WTC11 (cell line): ENCODE results near the gene PIKFYVE. TPM values are rescaled to one million over a fixed set of nuclear protein-coding genes. Genes with fewer than 3 reads are reported as not detected.

ENCODE experiments used
- CREB1 ChIP-seq: sonication (generic); formaldehyde crosslinking; IDR thresholded peaks from 2 replicates; pipeline ENCODE4 v1.8.0; 2023; ENCODE audit warnings: mild to moderate bottlenecking, missing genetic modification reagents
- CREM ChIP-seq: sonication (generic); formaldehyde crosslinking; IDR thresholded peaks from 2 replicates; pipeline ENCODE4 v1.8.1; 2022; ENCODE audit warnings: mild to moderate bottlenecking, missing genetic modification reagents, moderate library complexity
- E2F1 ChIP-seq: sonication (generic); formaldehyde crosslinking; IDR thresholded peaks from 2 replicates; pipeline ENCODE4 v1.8.0; 2022; ENCODE audit warnings: mild to moderate bottlenecking, missing genetic modification reagents
- FOXK1 ChIP-seq: sonication (generic); formaldehyde crosslinking; IDR thresholded peaks from 2 replicates; pipeline ENCODE4 v1.8.0; 2022; ENCODE audit warnings: mild to moderate bottlenecking, moderate library complexity, missing genetic modification reagents
- GABPB1 ChIP-seq: sonication (generic); formaldehyde crosslinking; IDR thresholded peaks from 2 replicates; pipeline ENCODE4 v1.8.1; 2023; ENCODE audit warnings: mild to moderate bottlenecking, missing genetic modification reagents
- GRHL2 ChIP-seq: fragments of 250-450 bp; sonication (Bioruptor Pico); IDR thresholded peaks from 2 replicates; pipeline ENCODE4 v1.8.0; 2022; ENCODE audit warnings: mild to moderate bottlenecking, moderate library complexity; ENCODE audit not compliant: insufficient replicate concordance, severe bottlenecking
- GTF2I ChIP-seq: fragments of 250-450 bp; sonication (Bioruptor Pico); conservative IDR thresholded peaks from 2 replicates; pipeline ENCODE4 v1.4.0; 2021; ENCODE audit warnings: mild to moderate bottlenecking
- HMGA2 ChIP-seq: fragments of 250-450 bp; sonication (Bioruptor Pico); IDR thresholded peaks from 2 replicates; pipeline ENCODE4 v1.4.0; 2021; ENCODE audit warnings: mild to moderate bottlenecking, moderate library complexity
- IRF1 ChIP-seq: sonication (generic); formaldehyde crosslinking; IDR thresholded peaks from 2 replicates; pipeline ENCODE4 v1.8.0; 2023; ENCODE audit warnings: missing genetic modification reagents
- KAT7 ChIP-seq: sonication (generic); formaldehyde crosslinking; IDR thresholded peaks from 2 replicates; pipeline ENCODE4 v1.8.1; 2023; ENCODE audit warnings: missing genetic modification reagents, mild to moderate bottlenecking, borderline replicate concordance
- NFATC4 ChIP-seq: fragments of 250-450 bp; sonication (Bioruptor Pico); IDR thresholded peaks from 2 replicates; pipeline ENCODE4 v1.9.0; 2021; ENCODE audit warnings: mild to moderate bottlenecking
- NR2C2 ChIP-seq: sonication (generic); formaldehyde crosslinking; IDR thresholded peaks from 2 replicates; pipeline ENCODE4 v1.8.0; 2022; ENCODE audit warnings: mild to moderate bottlenecking, missing genetic modification reagents
- NR3C1 ChIP-seq: sonication (generic); formaldehyde crosslinking; conservative IDR thresholded peaks from 2 replicates; pipeline ENCODE4 v1.8.1; 2023; ENCODE audit warnings: low read depth, mild to moderate bottlenecking, missing genetic modification reagents
- SMAD3 ChIP-seq: sonication (generic); formaldehyde crosslinking; IDR thresholded peaks from 2 replicates; pipeline ENCODE4 v1.8.0; 2022; ENCODE audit warnings: missing genetic modification reagents, mild to moderate bottlenecking, borderline replicate concordance
- TCF7 ChIP-seq: sonication (generic); formaldehyde crosslinking; IDR thresholded peaks from 2 replicates; pipeline ENCODE4 v1.8.0; 2022; ENCODE audit warnings: mild to moderate bottlenecking, low read depth, missing genetic modification reagents, moderate library complexity
- TP53 ChIP-seq: sonication (generic); formaldehyde crosslinking; IDR thresholded peaks from 2 replicates; pipeline ENCODE4 v1.8.1; 2023; ENCODE audit warnings: mild to moderate bottlenecking, missing genetic modification reagents
- USF1 ChIP-seq: sonication (generic); formaldehyde crosslinking; IDR thresholded peaks from 2 replicates; pipeline ENCODE4 v1.8.0; 2022; ENCODE audit warnings: mild to moderate bottlenecking, missing genetic modification reagents
- USF2 ChIP-seq: sonication (generic); formaldehyde crosslinking; IDR thresholded peaks from 2 replicates; pipeline ENCODE4 v1.8.1; 2023; ENCODE audit warnings: mild to moderate bottlenecking, missing genetic modification reagents, moderate library complexity
- ZBTB21 ChIP-seq: sonication (generic); formaldehyde crosslinking; IDR thresholded peaks from 2 replicates; pipeline ENCODE4 v1.8.1; 2023; ENCODE audit warnings: mild to moderate bottlenecking, missing genetic modification reagents, borderline replicate concordance
- ZBTB43 ChIP-seq: sonication (generic); formaldehyde crosslinking; IDR thresholded peaks from 2 replicates; pipeline ENCODE4 v1.8.1; 2023; ENCODE audit warnings: mild to moderate bottlenecking, missing genetic modification reagents
- ZMAT4 ChIP-seq: fragments of 250-450 bp; sonication (Bioruptor Pico); IDR thresholded peaks from 2 replicates; pipeline ENCODE4 v1.9.0; 2021; ENCODE audit warnings: mild to moderate bottlenecking
- ZNF219 ChIP-seq: sonication (generic); formaldehyde crosslinking; IDR thresholded peaks from 2 replicates; pipeline ENCODE4 v1.8.0; 2023; ENCODE audit warnings: missing genetic modification reagents, mild to moderate bottlenecking, borderline replicate concordance
- ZNF232 ChIP-seq: sonication (generic); formaldehyde crosslinking; IDR thresholded peaks from 2 replicates; pipeline ENCODE4 v1.8.0; 2022; ENCODE audit warnings: mild to moderate bottlenecking, missing genetic modification reagents
- ZNF281 ChIP-seq: sonication (generic); formaldehyde crosslinking; IDR thresholded peaks from 2 replicates; pipeline ENCODE4 v1.8.0; 2023; ENCODE audit warnings: mild to moderate bottlenecking, missing genetic modification reagents
- ZNF423 ChIP-seq: fragments of 250-450 bp; sonication (Bioruptor Pico); IDR thresholded peaks from 2 replicates; pipeline ENCODE4 v2.1.2; 2022; ENCODE audit warnings: mild to moderate bottlenecking, moderate library complexity
- ZNF512 ChIP-seq: sonication (generic); formaldehyde crosslinking; IDR thresholded peaks from 2 replicates; pipeline ENCODE4 v1.8.1; 2022; ENCODE audit warnings: missing genetic modification reagents, borderline replicate concordance
- total RNA-seq: library from RNA; stranded (reverse); gene quantifications from 3 replicates; pipeline ENCODE4 v1.2.3, GENCODE V29; 2021

Gene PIKFYVE
- total RNA-seq, 1 experiment from 2014 or later = 36.1 TPM

GRCh38 chr2:208406474-208407451 is 140.7 kb downstream of the PIKFYVE start, which contains the start of gene PTH2R (continued):
- TF ChIP-seq FOXK1 (CRISPR knock-in tag) (no peak; the same call in 1 of the 2 replicates), NR2C2 (CRISPR knock-in tag) (0 out of 2 replicates have a peak, but pooled peaks have one; percentile 21), USF2 (CRISPR knock-in tag) (no peak), KAT7 (CRISPR knock-in tag) (no peak), GABPB1 (CRISPR knock-in tag) (no peak), ZNF219 (no peak), TP53 (CRISPR knock-in tag) (peak; percentile 64; the same call in 1 of the 2 replicates), ZNF232 (CRISPR knock-in tag) (0 out of 2 replicates have a peak, but pooled peaks have one; percentile 74), GTF2I (CRISPR knock-in tag) (no peak), E2F1 (CRISPR knock-in tag) (no peak; the same call in none of the 2 replicates), USF1 (no peak; the same call in 1 of the 2 replicates), CREB1 (CRISPR knock-in tag) (no peak), NFATC4 (no peak), GRHL2 (CRISPR knock-in tag) (no peak), ZNF512 (CRISPR knock-in tag) (0 out of 2 replicates have a peak, but pooled peaks have one; percentile 44), TCF7 (CRISPR knock-in tag) (no peak; the same call in 1 of the 2 replicates), NR3C1 (CRISPR knock-in tag) (no peak), ZNF423 (CRISPR knock-in tag) (peak; percentile 54), ZMAT4 (CRISPR knock-in tag) (no peak), HMGA2 (no peak), ZBTB21 (CRISPR knock-in tag) (no peak), ZBTB43 (CRISPR knock-in tag) (peak; percentile 29; the same call in 1 of the 2 replicates), ZNF281 (CRISPR knock-in tag) (0 out of 2 replicates have a peak, but pooled peaks have one; percentile 62), IRF1 (CRISPR knock-in tag) (peak; percentile 69; the same call in 1 of the 2 replicates), SMAD3 (peak; percentile 39; the same call in 1 of the 2 replicates), CREM (CRISPR knock-in tag) (no peak)
